Keratinocyte (primary cell): ENCODE measurements around the gene SCARB1. TPM values are rescaled to one million over a fixed set of nuclear protein-coding genes. Genes with fewer than 3 reads are reported as not detected.

ENCODE experiments used
- DNase-seq: peaks from one replicate; pipeline ENCODE4 v3.0.0-alpha.2; 2011; ENCODE audit warnings: low read depth, missing footprints, low spot score
- FAIRE-seq: peaks from 2 replicates; lab custom pipeline; 2011; peaks lifted over from hg19 to GRCh38; lab: Jason Lieb, UNC
- H2AFZ ChIP-seq: 2 replicates; pipeline ENCODE4 v1.6.0; 2012; ENCODE audit warnings: low read length, control low read depth, inconsistent platforms; ENCODE audit not compliant: control insufficient read depth
- H3K27ac ChIP-seq: 2 replicates; pipeline ENCODE4 v1.5.1; 2011; ENCODE audit warnings: low read length; ENCODE audit not compliant: control insufficient read depth, insufficient read depth
- H3K27me3 ChIP-seq: 3 replicates; pipeline ENCODE4 v1.6.0; 2011; ENCODE audit warnings: low read length; ENCODE audit not compliant: control insufficient read depth, insufficient read depth; ENCODE audit errors: extremely low read depth
- H3K36me3 ChIP-seq, 2 experiments: 2 replicates in 1 of 2; 3 replicates in 1 of 2; pipeline ENCODE4 v1.5.1; 2011; ENCODE audit warnings: low read length in 2 of 2, mild to moderate bottlenecking in 1 of 2; ENCODE audit not compliant: control insufficient read depth in 2 of 2, insufficient read depth in 2 of 2; ENCODE audit errors: extremely low read depth in 1 of 2
- H3K4me1 ChIP-seq: 3 replicates; pipeline ENCODE4 v1.5.1; 2011; ENCODE audit warnings: low read length; ENCODE audit not compliant: control insufficient read depth, insufficient read depth; ENCODE audit errors: extremely low read depth
- H3K4me2 ChIP-seq: 3 replicates; pipeline ENCODE4 v1.6.0; 2011; ENCODE audit warnings: low read depth, low read length; ENCODE audit not compliant: control insufficient read depth, insufficient read depth; ENCODE audit errors: extremely low read depth
- H3K4me3 ChIP-seq, 3 experiments: fragments of 200-600 bp in 1 of 3; sonication (generic) in 1 of 3; 2 replicates in 2 of 3; 3 replicates in 1 of 3; pipeline ENCODE4 v1.5.1; 2011 to 2016; ENCODE audit warnings: low read length in 3 of 3, mild to moderate bottlenecking in 3 of 3, control low read depth in 2 of 3, inconsistent platforms in 1 of 3, low read depth in 1 of 3, mixed read lengths in 1 of 3, mixed run types in 1 of 3, moderate library complexity in 1 of 3; ENCODE audit not compliant: control insufficient read depth in 2 of 3, insufficient read depth in 2 of 3; ENCODE audit errors: extremely low read depth in 1 of 3
- H3K79me2 ChIP-seq: 2 replicates; pipeline ENCODE4 v1.6.0; 2012; ENCODE audit warnings: low read length; ENCODE audit not compliant: control insufficient read depth, insufficient read depth
- H3K9ac ChIP-seq: 3 replicates; pipeline ENCODE4 v1.6.0; 2011; ENCODE audit warnings: low read length; ENCODE audit not compliant: control insufficient read depth, insufficient read depth; ENCODE audit errors: extremely low read depth
- H3K9me1 ChIP-seq: 3 replicates; pipeline ENCODE4 v1.6.0; 2011; ENCODE audit warnings: low read length; ENCODE audit not compliant: control insufficient read depth, insufficient read depth; ENCODE audit errors: extremely low read depth
- H3K9me3 ChIP-seq: 2 replicates; pipeline ENCODE4 v1.5.1; 2012; ENCODE audit warnings: low read depth, low read length; ENCODE audit not compliant: control insufficient read depth
- H4K20me1 ChIP-seq: 3 replicates; pipeline ENCODE4 v1.6.0; 2011; ENCODE audit warnings: low read length; ENCODE audit not compliant: control insufficient read depth, insufficient read depth; ENCODE audit errors: extremely low read depth
- CTCF ChIP-seq, 3 experiments: IDR thresholded peaks in 1 of 3; conservative IDR thresholded peaks in 1 of 3; optimal IDR thresholded peaks in 1 of 3; 2 replicates in 2 of 3; 3 replicates in 1 of 3; pipeline versions ENCODE3 to v1.5.1; 2011; ENCODE audit warnings: low read length in 3 of 3, mild to moderate bottlenecking in 3 of 3, moderate library complexity in 2 of 3, control low read depth in 1 of 3, inconsistent platforms in 1 of 3; ENCODE audit not compliant: insufficient read depth in 2 of 3; ENCODE audit errors: extremely low read depth in 1 of 3
- EZH2 ChIP-seq: IDR thresholded peaks from one replicate; pipeline ENCODE4 v1.6.1; 2012; ENCODE audit warnings: inconsistent platforms, mild to moderate bottlenecking, low read length, moderate library complexity
- dilution Hi-C: fragments of 300-500 bp; cut with MboI; formaldehyde crosslinking; loops from one replicate; pipeline ENCODE4 v1.7.0; 2020; ENCODE audit warnings: low sequenced_read_pairs; ENCODE audit not compliant: extremely low pct_ligation_motif_present
- polyA plus RNA-seq, 5 experiments: library from polyadenylated mRNA; depleted of rRNA in 3 of 5; stranded (reverse) in 3 of 5; stranded (forward) in 1 of 5; unstranded in 1 of 5; fragments of >200 nt; gene quantifications; 1 replicate in 1 of 5; 2 replicates in 3 of 5; 3 replicates in 1 of 5; pipeline versions ENCODE4 v1.2.1 to v1.2.3, GENCODE V29; 2011 to 2012; ENCODE audit warnings: missing spikeins in 2 of 5, low read depth in 1 of 5, low replicate concordance in 1 of 5

The SCARB1 gene
- polyA plus RNA-seq, 1 donor (not counting 4 experiments of a cell fraction or from before 2014, with no cell fraction given), result 40.9 TPM

DNA sequence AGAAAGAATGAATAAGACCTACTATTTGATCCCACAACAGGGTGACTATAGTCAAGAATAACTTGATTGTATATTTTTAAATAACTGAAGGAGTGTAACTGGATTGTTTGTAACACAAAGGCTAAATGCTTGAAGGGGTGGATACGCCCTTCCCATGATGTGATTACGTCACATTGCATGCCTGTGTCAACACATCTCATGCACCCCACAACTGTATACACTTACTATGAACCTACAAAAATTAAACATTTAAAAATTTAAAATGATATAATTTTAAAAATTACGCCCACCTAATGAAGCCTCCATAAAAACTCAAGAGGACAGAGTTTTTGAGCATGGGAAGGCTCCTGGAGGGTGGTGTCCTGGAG lies 94.5 kb downstream of the SCARB1 start:
- no peak for TF ChIP-seq CTCF (optimal IDR thresholded peaks at IDR 0.05 in 1 of 3, IDR thresholded peaks at IDR 0.05 in 1 of 3, conservative IDR thresholded peaks at IDR 0.05 in 1 of 3; ENCODE audit: extremely low read depth in 1 of 3, insufficient read depth in 2 of 3, low read length in 3 of 3)
- TF ChIP-seq EZH2, result no peak
- H3K9me1 ChIP-seq, result no peaks in the 10 kb centered on the region
- no peak overlapping the region for H3K9ac ChIP-seq
- peaks cover 5% of the 10 kb centered on the region for H3K4me1 ChIP-seq
- H3K27ac ChIP-seq, result no peak overlapping the region
- DNase-seq (no peak), FAIRE-seq (no peak)
- H4K20me1 ChIP-seq, result peaks cover 2% of the 10 kb centered on the region
- H3K4me2 ChIP-seq, result no peak overlapping the region
- H3K27me3 ChIP-seq, result peaks cover 10% of the 10 kb centered on the region
- H3K4me3 ChIP-seq, result no peak overlapping the region
- H3K79me2 ChIP-seq, result no peaks in the 10 kb centered on the region
- no peak overlapping the region for H2AFZ ChIP-seq
- no peaks in the 10 kb centered on the region for H3K36me3 ChIP-seq
- H3K9me3 ChIP-seq, result peaks cover 5% of the 10 kb centered on the region
- dilution Hi-C loops, result no loop called here

GRCh38 chr12:124768452-124769162 lies 95.1 kb downstream of the SCARB1 start:
- no peak overlapping the region for H3K27ac ChIP-seq

More at GRCh38 chr12:124768452-124769162, 95.1 kb downstream of the SCARB1 start:
- peaks cover 6% of the 10 kb centered on the region for H3K9me3 ChIP-seq
- no peak for FAIRE-seq
- dilution Hi-C loops, result no loop called here
- peaks cover 2% of the 10 kb centered on the region for H4K20me1 ChIP-seq
- no peak overlapping the region for H3K4me2 ChIP-seq
- H3K4me3 ChIP-seq, result no peak overlapping the region
- no peak overlapping the region for H3K9ac ChIP-seq
- TF ChIP-seq CTCF (optimal IDR thresholded peaks at IDR 0.05 in 1 of 3, IDR thresholded peaks at IDR 0.05 in 1 of 3, conservative IDR thresholded peaks at IDR 0.05 in 1 of 3; ENCODE audit: extremely low read depth in 1 of 3, insufficient read depth in 2 of 3, low read length in 3 of 3) (no peak), EZH2 (no peak)
- DNase-seq, result no peak
- no peaks in the 10 kb centered on the region for H3K9me1 ChIP-seq
- H3K27me3 ChIP-seq, result peaks cover 10% of the 10 kb centered on the region
- H2AFZ ChIP-seq, result no peak overlapping the region
- H3K4me1 ChIP-seq, result peaks cover 4% of the 10 kb centered on the region
- H3K79me2 ChIP-seq, result no peaks in the 10 kb centered on the region
- H3K36me3 ChIP-seq, result no peaks in the 10 kb centered on the region
